Right ventricle myocardium inferior (tissue), 1 donor: Measurements from ENCODE around the gene ACOT13. TPM values are rescaled to one million over a fixed set of nuclear protein-coding genes. Genes with fewer than 3 reads are reported as not detected.
"Not testable (repeated sequence)": the region's sequence is repeated elsewhere in the genome, so short reads cannot be mapped to it uniquely, and the experiment has no call there.

Experiments
- ATAC-seq: fragments of 200-7000 bp; cut with Tn5 transposase; one replicate; pipeline ENCODE4 v1.9.1; 2020; ENCODE audit warnings: mild to moderate bottlenecking, moderate library complexity
- DNase-seq: peaks from one replicate; pipeline ENCODE4 v3.0.0; 2021; ENCODE audit errors: missing footprints
- intact Hi-C: fragments of 100-400 bp; cut with DNase I; formaldehyde crosslinking; loops from one replicate; pipeline ENCODE4 v1.11.0; 2022
- total RNA-seq: library from RNA; stranded (reverse); fragmentation: NEBNext Ultra II Directional; extraction: Animal tissue kit (Norgen Biotek cat#: 25700); gene quantifications from one replicate; pipeline ENCODE4 v1.2.1, GENCODE V29; 2021
- donor health status: DM: no; HTN: yes; CAD: no; lungs with severe emphysema.

Gene ACOT13
- total RNA-seq, 1 donor from 2014 or later = 75.8 TPM

- intact Hi-C loops = no loop called here
- DNase-seq (no peak), ATAC-seq (peak; percentile 71)
Observed at GRCh38 chr6:24743265-24743943, 76.5 kb downstream of the ACOT13 start.

- peak; percentile 20 for ATAC-seq
- DNase-seq = no peak
- intact Hi-C loops = no loop called here
Observed at GRCh38 chr6:24743944-24744335, 77.1 kb downstream of the ACOT13 start.

GRCh38 chr6:24744911-24745310, 78.0 kb downstream of the ACOT13 start:
- ATAC-seq (peak; percentile 73), DNase-seq (no peak)
- intact Hi-C loops = no loop called here

GRCh38 chr6:24749297-24749696, 82.4 kb downstream of the ACOT13 start:
- intact Hi-C loops = no loop called here
- no peak for ATAC-seq
- no peak for DNase-seq

GRCh38 chr6:24750878-24751277, 84.0 kb downstream of the ACOT13 start:
- DNase-seq, ATAC-seq, intact Hi-C loops: not testable (repeated sequence)

GRCh38 chr6:24752503-24752902, 85.6 kb downstream of the ACOT13 start:
- ATAC-seq (no peak), DNase-seq (no peak)
- intact Hi-C loops = no loop called here

- no peak for ATAC-seq
- intact Hi-C loops = no loop called here
- no peak for DNase-seq
Observed at GRCh38 chr6:24752917-24753492, 86.1 kb downstream of the ACOT13 start.

GRCh38 chr6:24753545-24753944, 86.7 kb downstream of the ACOT13 start:
- no peak for DNase-seq
- no peak for ATAC-seq
- intact Hi-C loops = no loop called here

GRCh38 chr6:24754378-24754777, 87.5 kb downstream of the ACOT13 start:
- ATAC-seq, intact Hi-C loops, DNase-seq: not testable (repeated sequence)

Other genes starting within 250 kb of the ACOT13 start
- gene GPLD1, start 177.5 kb upstream of the ACOT13 start, total RNA-seq = 1.1 TPM
- gene ALDH5A1, start 172.1 kb upstream of the ACOT13 start, total RNA-seq = 25.1 TPM
- gene KIAA0319, start 20.9 kb upstream of the ACOT13 start, total RNA-seq = not detected
- 21.7 TPM for gene TDP2, start 178 bp upstream of the ACOT13 start, total RNA-seq
- 43.2 TPM for gene C6orf62, start 52.1 kb downstream of the ACOT13 start, total RNA-seq
- gene GMNN, start 107.9 kb downstream of the ACOT13 start, total RNA-seq = 8.1 TPM
- not detected for gene ARMH2, start 131.8 kb downstream of the ACOT13 start, total RNA-seq